8988T (cell line): ENCODE measurements around the gene MMEL1.
"Not testable (repeated sequence)": the region's sequence is repeated elsewhere in the genome, so short reads cannot be mapped to it uniquely, and the experiment has no call there.

Source experiments
- DNase-seq: peaks from one replicate; pipeline ENCODE4 v3.0.0; 2011

MMEL1 gene

GRCh38 chr1:2589431-2590232 is 43.2 kb downstream of the MMEL1 start:
- no peak for DNase-seq

DNA sequence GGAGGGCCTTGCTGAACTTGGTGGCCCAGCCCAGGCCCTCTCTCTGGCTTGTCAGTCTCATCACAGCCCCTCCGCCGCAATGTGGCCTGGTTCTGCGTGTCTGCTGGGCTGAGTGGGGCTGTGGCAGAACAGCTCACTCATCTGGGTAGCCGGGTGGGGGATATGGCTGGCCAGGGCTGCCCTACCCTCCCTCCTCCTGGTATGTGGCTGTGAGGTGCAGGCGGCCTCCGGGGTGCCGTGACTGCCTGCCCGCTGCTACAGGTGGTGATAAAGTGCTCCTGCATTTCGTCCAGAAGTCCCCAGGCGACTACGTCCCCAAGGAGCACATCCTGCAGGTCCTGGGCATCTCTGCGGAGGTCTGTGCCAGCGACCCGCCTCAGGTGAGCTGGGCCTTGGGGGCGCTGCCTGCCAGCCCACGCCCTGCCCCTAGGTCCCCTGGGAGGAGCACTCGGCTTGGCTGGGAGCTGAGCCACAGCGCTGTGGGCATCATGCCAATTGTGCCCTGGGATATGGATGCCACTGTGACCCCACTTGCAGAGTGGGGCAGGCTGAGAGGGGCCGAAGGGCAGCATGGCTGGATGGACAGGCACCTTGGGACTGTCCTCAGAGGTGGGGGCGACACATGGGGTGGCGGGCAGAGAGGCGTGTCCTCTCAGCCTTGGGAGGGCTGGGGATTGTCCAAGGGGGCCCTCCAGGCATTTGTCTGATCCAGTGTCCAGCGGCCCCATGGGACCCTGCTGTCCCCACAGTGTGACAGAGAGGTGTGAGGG is 44.0 kb downstream of the MMEL1 start:
- DNase-seq: no peak

DNA sequence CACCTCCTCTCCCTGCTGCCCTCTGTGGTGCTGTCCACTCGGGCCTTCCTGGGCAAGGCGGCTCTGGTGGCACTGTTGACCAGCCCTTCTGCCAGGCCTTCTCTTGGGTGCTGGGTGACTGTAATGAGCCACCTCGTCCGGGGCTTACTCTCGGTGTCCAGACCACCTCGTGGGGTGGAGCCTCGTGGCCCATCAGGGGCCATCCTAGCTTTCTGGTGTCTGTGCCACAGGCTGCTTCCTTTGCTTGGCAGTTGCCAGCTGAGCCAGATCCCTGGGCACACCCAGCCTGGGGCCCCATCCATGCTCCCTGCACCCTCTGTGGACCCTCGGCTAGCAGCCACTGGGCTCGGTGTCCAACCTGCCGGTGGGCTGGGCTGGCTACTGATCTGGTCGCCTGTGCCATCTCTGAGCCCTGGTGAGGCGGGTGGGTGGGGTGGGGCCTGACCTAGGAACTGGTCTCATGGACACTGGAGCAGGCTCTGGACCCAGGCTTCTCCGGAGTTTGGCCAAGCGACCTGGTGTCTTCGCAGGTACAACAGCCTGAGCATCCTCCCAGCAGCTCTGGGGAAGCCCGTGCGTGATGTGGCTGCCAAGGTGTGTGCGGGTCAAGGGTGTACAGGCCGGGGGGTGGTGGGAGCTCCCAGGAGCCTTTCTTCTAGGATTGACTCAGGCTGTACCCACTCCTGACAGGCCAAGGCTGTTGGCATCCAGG is 44.8 kb downstream of the MMEL1 start:
- DNase-seq: no peak

DNA sequence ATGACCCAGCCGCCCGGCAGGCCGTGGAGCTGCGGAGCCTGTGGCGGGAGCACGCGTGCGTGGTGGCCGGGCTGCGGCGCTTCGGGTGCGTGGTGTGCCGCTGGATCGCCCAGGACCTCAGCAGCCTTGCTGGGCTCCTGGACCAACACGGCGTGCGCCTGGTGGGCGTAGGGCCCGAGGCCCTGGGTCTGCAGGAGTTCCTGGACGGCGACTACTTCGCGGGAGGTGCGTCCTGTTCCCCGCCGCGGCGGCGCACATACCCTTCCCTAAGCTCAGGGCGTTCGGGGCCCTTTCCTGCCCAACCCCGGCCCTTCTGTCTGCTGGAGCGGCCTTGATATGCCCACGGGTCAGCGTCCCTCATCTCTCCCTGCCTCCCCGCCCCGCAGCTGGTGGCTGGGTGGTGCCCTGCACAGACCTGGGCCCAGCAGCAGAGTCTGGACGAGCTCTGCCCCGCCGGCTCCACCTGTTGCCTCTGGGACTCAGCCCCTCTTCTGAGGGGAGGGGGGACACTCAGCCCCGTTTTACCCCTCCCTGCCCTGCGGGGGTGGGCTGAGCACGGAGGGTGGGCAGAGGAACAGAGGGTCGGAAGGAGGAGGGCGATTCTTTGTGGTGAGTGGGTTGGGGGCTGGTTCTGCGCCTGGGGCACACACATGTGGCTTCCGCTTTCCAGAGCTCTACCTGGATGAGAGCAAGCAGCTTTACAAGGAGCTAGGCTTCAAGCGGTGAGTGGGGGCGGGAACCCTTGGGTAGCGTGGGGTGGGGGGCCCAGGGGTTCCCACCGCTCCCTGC is 45.6 kb downstream of the MMEL1 start:
- peak; percentile 51 for DNase-seq

DNA sequence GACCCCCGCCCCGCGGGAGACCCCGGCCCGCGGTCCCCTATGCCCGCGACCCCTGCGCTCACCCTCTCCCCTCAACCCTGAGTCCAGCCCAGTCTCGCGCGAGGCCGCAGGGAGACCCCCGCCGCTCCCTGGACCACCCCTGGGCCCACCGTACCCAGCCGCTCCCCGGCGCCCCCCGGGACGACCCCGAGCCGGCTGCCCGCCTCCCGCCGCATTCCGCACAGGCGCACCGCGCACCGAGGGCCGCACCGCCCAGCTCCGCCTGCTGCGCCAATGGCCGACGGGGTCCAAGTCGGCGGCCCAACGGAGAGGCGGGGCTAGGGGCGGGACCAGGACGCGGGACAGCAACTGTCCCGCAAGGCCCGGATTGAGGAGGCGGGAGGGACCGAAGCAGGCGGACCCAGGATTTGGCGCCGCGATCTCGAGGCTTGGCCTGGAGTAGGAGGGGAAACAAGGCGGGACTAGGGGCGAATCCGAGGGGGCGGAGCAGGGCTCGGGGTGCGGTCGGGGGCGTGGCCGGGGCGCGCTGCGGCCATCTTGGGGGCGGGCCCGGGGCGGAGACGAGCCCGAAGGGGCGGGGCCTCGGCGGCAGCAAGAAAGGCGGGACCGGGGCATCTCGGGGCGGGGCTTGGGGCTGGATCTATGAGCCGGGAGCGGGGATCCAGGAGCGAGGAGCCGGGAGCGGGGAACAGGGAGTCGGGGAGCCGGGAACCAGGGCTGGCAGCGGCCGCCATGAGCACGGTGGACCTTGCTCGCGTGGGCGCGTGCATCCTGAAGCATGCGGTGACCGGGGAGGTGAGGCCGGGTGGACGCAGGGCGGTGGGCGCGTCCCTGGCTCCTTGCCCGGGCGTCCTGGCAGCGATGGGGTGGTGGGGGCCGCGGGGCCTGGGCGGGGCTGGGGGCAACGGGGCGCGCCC is 46.4 kb downstream of the MMEL1 start, which contains the start of gene PRXL2B:
PRXL2B (plus strand) TSS at position 624 of the 917 bp plus-strand sequence; CDS start at position 733, 109 bp downstream.
- DNase-seq: peak; percentile 97

- DNase-seq: no peak
Measured at GRCh38 chr1:2585318-2586092, 47.3 kb downstream of the MMEL1 start.

GRCh38 chr1:2584686-2585317 is 48.0 kb downstream of the MMEL1 start:
- no peak for DNase-seq

DNA sequence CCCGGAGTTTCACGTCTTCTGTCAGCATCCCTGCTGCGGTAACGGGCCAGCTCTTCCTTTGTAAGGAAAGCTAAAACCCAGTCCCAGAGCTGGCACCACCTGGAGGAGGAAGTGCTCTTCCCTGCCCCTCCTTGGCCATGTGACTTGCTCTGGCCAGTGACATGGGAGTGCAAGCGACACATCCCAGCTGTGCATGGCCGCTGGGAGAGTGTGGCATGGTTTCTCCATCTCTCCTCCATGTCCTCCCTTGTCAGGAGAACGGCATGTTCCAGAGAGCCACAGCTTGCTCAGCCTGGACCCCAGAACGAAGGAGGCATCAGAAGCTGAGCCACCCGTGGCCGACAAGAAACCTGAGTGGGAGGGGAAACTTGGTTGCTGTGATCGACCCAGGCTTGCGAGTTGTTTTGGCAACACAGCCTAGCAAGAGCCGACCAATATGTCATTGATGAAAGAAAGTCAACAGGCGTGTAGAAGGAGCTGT is 48.9 kb downstream of the MMEL1 start:
- no peak for DNase-seq

GRCh38 chr1:2583331-2583791 is 49.5 kb downstream of the MMEL1 start:
- DNase-seq: no peak

DNA sequence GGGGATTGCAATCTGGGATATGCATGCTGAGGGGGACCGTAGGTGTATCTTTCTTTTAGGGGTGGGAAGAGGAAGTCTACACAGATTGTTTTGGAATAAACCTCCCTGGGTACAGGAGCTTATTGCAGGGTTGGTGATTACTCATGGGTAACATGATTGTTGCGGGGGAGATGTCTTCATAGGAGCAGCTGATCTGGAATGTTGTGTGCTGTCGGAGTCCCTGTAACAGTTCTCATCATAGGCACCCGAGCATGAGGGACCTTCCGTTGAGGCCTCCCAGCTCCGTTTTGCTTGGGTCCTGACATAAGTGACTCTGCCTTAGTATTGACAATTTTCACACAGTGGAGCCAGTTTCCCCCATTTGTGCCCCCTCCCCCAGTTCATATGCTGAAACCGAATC is 50.4 kb downstream of the MMEL1 start:
- DNase-seq: no peak

- DNase-seq: no peak
Measured at GRCh38 chr1:2580691-2581090, 52.1 kb downstream of the MMEL1 start.

- no peak for DNase-seq
Measured at GRCh38 chr1:2578758-2579118, 54.1 kb downstream of the MMEL1 start.

- not testable (repeated sequence) for DNase-seq
Measured at GRCh38 chr1:2577565-2578075, 55.2 kb downstream of the MMEL1 start.

GRCh38 chr1:2575801-2576663 is 56.8 kb downstream of the MMEL1 start:
- no peak for DNase-seq

DNA sequence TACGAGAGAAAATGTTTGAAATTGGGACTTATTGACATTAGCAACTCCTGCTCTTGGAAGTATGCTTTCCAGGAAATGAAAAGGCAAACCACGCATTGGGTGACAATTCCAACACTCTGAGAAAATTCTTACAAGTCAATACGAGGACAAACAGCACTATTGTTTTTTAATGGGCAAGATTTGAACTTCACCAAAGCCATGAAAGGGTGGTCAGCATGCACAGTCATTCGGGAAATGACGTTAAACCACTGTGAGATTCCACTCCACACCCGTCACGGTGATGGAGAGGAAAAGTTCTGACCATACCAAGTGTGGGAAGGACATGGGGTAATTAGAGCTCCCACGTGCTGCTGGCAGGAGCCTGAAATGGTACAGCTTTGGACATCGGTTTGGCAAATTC is 58.5 kb downstream of the MMEL1 start:
- no peak for DNase-seq

DNA sequence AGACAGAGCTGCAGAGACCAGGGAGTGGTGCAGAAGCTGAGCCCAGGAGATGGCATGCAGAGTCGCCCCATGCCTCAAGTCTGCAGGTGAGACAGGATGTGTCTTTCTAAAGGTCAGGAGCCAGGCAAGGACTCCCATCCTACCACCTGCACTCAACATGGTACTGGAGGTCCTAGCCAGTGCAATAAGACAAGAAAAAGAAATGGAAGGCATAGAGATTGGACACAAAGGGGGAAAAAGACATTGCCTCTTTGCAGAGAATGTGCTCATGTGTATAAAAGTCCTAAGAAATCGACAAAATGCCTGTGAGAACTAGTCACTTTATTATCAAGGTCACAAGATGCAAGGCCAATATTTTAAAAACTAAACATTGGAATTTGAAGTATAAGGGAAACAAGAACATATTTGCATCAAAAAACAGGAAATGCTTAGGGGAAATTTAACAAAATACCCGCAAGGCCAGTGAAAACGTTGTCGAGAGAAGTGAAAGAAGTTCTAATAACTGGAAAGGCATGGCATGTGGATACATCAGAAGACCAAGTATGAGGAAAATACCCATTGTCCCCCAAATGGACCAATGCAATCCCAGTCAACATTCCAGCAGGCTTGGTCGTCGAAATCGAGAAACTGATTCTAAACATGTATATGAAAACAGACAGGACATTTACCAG is 59.4 kb downstream of the MMEL1 start:
- no peak for DNase-seq

DNA sequence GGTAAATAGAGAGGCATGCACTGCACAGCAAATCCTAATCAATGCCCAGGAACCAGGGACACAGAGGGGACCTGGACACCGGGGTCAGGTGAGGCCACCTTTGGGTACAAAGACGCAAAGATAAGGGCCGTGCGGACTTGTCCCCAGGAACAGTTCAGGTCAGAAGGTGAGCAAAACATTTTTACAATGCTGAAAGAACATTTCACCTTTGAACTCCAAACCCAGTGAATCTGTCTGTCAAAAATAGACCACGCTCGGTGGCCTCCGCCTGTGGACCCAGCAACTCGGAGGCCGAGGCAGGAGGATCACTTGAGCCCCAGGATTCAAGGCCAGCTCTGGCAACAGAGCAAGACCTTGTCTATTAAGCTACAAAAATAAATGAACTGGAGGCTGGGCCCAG is 61.5 kb downstream of the MMEL1 start:
- no peak for DNase-seq

DNA sequence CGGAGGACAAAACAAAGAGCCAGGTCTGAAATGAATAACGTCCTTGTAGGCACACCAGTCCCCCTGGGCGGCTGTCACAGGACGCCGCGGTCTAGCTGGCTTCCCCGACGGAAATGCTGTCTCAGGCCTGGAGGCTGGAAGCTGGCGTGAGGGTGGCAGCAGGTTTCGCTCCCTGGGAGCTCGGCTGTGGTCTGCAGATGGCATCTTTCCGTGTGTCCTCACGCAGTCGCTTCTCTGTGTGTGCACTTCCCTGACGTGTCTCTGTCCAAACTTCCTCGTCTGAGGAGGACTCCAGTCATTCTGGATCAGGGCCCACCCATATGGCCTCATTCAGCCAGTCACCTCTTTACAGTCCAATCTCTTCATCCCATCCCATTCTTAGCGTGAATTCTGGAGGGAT is 62.5 kb downstream of the MMEL1 start:
- no peak for DNase-seq
